ENCODE measurements around the gene GPX2. TPM values are rescaled to one million over a fixed set of nuclear protein-coding genes. Genes with fewer than 3 reads are reported as not detected.

Gene GPX2
- total and polyA plus RNA-seq, 10 of the 15 experiments (the other 5 are each of a cell fraction or from before 2014, with no cell fraction given), result not detected

DNA sequence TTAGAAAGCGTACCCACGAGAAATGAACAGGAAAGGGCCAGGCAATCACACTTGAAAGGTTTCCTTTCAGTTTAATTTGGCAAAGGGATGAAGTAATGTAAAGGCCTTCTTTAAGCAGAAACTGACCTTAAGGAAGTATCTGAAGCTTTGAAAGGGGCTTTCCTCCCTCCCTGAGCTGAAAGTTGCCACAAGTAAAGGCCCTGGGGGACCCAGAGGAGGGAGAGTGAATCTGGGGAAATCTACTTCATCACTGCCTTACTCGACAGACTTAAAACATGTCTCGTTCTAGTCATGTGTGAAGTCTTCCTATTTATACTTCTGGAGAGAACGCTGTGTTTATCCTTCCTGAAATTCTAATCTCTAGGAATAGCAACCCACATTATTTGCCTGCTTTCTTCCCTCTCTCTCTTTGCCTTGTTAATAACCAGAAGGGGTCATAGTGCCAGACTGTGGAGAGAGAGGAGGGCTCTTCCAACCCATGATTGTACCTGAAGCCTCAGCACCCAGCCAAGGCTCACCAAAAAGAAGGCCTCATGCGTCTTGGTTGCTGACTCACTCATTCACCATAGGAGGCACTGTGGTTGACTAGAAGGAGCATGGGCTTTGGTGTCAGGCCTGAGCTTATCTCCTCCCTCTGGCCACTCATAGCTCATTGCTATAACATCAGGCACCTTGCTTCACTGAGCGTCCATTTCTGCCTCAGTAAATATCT lies 10.2 kb upstream of the GPX2 start (continued):
- TF ChIP-seq, protein P1, sequence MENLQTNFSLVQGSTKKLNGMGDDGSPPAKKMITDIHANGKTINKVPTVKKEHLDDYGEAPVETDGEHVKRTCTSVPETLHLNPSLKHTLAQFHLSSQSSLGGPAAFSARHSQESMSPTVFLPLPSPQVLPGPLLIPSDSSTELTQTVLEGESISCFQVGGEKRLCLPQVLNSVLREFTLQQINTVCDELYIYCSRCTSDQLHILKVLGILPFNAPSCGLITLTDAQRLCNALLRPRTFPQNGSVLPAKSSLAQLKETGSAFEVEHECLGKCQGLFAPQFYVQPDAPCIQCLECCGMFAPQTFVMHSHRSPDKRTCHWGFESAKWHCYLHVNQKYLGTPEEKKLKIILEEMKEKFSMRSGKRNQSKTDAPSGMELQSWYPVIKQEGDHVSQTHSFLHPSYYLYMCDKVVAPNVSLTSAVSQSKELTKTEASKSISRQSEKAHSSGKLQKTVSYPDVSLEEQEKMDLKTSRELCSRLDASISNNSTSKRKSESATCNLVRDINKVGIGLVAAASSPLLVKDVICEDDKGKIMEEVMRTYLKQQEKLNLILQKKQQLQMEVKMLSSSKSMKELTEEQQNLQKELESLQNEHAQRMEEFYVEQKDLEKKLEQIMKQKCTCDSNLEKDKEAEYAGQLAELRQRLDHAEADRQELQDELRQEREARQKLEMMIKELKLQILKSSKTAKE (IDR thresholded peaks at IDR 0.05; ENCODE audit: low read depth, poor library complexity, severe bottlenecking), result peak; percentile 38
- no peak for TF ChIP-seq MYC (IDR thresholded peaks at IDR 0.05; ENCODE audit: insufficient read depth, insufficient read length, insufficient replicate concordance, low read length, severe bottlenecking)
- TF ChIP-seq RAD21 (IDR thresholded peaks at IDR 0.05; ENCODE audit: insufficient read depth, low read depth, low read length), result peak; percentile 35; the same call in 1 of the 2 replicates
- TF ChIP-seq, protein P2, sequence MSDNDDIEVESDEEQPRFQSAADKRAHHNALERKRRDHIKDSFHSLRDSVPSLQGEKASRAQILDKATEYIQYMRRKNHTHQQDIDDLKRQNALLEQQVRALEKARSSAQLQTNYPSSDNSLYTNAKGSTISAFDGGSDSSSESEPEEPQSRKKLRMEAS (IDR thresholded peaks at IDR 0.05; ENCODE audit: low read depth, low read length), result no peak
- peak; percentile 20 to 36; a peak in 2 of 4 replicates for TF ChIP-seq IKZF2 (IDR thresholded peaks at IDR 0.05)
- 0 out of 2 replicates have a peak, but pooled peaks have one; percentile 36 for TF ChIP-seq ZNF217 (IDR thresholded peaks at IDR 0.05)
- 0 out of 2 replicates have a peak, but pooled peaks have one; percentile 36 for TF ChIP-seq DPF2 (IDR thresholded peaks at IDR 0.05)
- TF ChIP-seq MEF2B (IDR thresholded peaks at IDR 0.05; ENCODE audit: partially characterized antibody, poor library complexity, severe bottlenecking), result peak; percentile 60
- no peak for TF ChIP-seq RCOR1 (conservative IDR thresholded peaks at IDR 0.05; ENCODE audit: low read depth, low read length)
- 0 out of 2 replicates have a peak, but pooled peaks have one; percentile 21 for TF ChIP-seq MTA2 (IDR thresholded peaks at IDR 0.05; ENCODE audit: low read depth)

Measured in GM12878 (cell line).